ENCODE data around the gene KRT71.

The KRT71 gene

DNA sequence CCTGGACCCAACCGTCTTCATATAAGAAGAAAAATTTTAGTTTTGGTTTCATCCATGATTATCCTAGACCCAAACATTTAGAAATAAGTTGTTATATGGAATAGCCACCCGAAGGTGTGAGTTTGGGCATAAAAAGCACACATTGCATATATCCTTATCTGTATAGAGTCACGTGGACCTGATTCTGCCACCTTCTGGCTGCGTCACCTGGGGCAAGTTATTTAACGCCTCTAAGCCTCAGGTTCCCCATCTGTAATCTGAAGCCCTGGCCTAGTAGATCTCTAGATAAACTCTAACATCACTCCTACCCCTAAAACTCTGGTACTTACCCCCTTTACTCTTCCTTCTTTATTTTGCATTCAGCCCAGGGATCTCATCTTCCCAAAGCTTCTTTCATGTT lies 18.5 kb downstream of the KRT71 start:
- DNase-seq = no peak

DNA sequence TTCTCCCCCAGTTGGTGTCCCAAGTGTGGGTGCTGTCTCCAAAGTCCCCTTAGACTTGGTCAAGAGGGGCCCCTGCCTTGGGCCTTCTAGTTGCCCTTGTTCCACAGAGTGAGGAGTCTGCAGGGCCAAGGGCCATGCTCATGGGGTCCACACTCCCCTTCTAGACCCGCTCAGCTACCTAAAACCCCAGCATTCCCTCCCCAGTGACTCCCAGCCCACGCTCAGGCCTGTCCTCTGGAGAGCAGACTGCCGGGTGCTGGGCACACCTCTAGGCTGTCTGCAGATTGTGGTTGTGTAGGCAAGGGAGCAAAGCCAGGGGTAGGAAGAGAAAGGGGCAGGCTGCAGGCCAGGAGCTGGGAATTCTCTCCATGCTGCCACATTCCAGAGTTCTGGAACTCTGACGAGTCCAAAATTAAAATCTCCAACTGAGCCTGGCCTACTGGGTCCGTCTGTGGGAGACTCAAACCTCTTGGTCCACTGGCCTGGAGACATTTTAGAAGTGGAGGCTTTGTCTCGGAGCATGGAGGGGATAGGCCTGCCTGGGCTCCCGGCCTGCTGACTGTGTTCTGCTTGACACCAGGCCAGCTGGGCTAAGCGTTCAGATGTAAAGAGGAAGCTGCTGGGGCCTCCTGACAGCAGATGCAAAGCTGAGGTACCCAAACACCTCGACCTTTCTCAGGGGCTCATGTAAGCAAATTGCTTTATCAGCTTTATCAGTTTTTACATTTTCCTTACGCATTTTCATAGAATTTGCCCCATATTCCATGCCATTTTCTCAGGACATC lies 19.1 kb downstream of the KRT71 start:
- no peak for DNase-seq

DNA sequence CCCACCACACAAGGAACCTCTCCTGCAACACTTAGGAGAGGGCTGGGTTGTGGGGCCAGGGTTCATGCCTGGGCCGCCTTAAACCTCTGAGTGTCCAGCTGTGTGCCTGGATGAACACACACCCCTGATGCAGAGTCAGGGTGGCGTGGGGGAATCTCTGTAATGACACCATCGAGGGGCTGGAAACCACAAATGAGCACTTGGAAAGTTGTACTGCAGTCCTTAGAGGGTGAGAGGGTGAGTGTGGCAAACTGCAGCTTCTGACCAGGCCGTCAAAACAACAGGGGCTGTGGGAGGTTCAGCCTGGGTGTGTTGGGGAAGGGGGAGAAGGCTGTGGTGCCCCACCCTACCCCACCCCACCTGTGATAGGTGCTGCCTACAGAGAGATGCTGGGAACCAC lies 20.3 kb downstream of the KRT71 start:
- DNase-seq = no peak

DNA sequence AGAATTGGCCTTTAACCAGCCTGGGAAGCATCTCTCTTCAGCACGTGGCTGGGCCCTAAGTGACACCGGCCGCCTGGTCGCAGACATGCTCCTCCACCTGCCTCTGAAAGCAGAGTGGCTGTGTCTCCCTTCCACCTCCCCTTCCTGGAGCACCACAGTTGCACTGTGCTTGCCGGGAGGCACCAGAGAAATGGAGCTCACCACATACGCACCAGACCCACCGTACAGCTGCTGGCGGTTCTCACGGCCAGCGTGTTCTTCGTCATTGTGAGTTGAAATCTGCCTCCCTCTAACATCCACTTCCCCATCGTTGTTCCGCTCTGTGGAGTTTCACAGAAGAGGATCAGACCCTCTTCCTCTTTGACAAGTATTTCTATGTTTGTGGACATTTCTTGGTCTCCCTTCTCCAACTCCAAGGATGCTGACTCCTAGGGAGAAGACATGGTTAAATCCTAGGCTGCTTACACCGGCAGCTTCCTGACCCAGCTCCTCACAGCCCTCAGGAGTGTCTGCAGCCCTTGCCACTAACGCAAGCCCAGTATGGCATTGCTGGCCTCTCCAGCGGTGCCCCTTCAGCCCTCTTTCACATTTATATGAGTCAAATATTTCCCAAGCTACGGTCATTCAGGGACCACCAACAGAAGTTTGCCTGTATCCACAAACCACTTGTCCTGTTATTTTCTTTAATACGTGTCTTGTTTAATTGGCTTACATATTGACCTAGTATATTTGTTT lies 21.2 kb downstream of the KRT71 start:
- peak; percentile 3 for DNase-seq

DNA sequence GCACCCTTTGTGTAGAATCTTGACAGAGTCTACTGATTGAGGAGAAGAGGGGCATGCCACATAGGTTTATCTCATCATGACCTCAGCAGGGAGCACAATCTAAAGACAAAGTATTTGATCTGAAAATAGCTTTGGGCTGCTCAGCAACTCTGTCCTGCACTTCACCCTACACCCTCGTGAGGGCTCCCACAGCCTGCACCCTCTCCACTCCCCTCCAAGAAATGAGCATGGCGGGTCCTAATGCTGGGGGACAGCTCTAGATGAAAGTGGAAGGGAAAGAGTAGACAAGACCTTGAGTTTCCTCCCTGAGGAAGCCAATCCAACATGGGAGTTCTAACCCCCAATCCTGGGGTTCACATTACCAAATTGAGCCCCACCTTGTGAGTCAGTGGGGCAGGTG lies 22.0 kb downstream of the KRT71 start:
- DNase-seq = no peak

DNA sequence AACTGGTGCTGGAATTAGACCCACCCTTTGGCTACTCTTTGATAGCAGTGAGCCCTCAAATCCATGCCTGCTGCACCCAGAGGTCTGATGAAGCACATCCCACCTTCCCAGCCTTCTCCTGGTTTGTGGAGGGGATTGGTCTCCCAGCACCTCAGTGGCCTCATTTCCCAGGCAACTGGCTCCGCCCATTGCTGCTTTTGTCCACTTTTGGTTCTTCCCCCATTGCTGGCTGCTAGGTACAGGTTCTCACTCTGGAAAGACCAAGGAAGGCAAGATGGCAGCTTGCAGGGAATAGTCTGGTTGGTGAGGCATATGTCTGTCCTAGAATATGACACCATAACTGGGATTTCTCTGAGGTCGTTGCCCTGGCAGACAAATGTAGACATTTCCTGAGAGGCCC lies 22.6 kb downstream of the KRT71 start:
- no peak for DNase-seq

DNA sequence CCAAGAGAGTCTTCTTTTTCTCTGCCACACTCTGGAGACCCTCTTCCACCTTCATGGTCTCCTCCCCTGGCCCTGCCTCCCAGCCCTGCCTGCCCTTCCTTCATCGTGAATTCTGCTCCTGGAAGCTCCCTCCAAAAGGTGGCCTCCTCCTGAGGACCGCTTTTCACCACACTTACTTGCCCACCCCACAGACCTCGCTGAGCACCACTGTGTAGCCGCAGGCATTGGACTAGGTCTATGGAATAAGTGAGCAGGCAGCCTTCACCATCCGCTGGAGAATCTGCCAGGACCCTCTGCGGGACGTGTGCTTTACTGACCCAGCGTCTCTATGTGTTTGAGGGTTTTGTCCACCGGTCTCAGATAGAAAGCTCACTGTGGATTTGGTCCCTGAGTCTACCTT lies 23.1 kb downstream of the KRT71 start:
- DNase-seq = no peak

DNA sequence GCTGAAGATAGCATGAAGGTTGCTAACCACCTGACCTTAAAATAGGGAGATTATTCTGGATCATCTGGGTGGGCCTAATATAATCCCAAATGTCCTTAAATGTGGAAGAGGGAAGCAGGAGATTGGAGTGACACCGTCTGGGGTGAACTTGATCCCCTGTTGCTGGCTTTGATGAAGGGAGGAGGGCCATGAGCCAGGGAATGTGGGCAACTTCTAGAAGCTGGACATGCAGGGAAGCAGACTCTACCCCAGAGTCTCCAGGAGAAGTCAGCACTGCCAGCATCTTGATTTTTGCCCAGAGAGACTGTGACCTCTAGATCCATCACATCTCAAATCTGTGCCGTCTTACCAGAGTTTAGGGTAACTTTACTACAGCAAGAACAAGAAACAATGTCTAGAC lies 23.5 kb downstream of the KRT71 start:
- no peak for DNase-seq

DNA sequence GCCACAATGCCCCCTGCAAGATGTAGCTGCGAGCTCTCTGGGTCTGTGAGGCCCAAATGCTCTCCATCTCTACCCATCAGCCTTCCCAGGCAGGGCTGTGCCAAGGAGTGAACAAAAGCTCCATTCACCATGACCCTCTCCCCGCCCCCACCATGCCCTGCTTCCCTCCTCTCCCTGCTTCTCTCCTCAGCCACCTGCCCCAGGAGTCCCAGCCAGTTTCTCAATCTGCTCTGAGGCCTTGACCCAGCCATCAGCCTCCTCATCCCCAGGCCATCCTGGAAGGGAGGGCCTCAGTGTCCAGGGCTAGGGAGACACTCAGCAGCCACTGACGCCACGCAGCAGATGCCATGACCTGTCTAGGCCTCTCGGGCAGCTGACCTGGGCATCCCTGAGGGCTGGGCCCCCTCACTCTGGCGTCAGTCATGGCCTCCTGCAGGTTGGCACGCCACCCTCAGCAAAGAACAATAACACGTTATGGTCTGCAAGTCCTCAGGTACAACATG lies 24.3 kb downstream of the KRT71 start:
- DNase-seq = no peak

DNA sequence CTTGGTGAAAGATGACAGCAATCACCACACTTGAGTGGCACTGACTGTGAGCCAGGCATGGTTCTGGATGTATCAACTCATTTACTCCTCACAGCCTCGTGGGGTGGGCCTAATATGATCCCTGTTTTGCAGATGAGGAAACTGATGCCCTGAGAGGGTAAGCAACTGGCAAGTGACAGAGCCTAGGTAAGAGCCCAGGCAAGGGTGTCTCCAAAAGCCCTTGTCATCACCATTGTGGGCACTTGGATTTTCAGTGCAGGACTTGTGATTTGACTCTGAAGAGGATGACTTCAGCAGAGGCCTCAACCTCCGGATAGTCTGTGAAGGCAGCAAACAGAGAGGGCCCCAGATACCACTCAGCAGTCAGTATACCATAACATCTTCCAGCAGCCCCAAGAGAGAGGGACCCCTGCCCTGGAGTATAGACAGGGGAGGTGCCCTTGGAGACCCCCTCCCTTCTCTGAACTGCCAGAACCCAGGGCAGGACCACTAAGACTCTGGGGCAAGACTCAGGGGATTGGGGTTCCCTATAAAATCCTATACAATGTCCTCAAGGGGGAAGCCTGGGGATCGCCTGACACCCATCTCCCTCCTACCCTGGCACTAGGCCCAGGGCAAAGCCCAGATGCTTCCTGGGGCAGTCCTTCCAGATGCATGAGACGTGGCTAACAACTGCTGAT lies 25.7 kb downstream of the KRT71 start:
- no peak for DNase-seq

DNA sequence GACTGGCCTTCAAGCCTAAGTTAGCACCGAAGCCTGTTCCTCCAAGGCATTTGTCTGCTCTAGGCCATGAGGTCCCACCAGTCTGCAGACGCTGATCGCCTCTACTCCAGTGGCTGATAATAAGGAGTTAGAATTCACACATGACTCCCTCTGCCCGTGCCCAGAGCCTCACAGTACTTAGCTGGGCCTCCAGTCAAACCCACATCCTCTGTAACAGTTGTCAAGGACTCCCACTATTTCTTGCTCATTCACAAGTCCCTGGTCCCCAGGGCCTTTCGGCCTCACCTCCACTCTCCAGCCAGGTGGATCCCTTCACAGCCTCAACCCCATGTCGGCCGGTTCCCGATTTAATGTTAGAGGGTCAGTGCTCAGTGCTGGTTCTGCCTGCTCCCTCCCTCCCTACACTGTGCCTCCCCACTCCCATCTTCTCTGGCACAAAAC lies 26.4 kb downstream of the KRT71 start:
- peak; percentile 17 for DNase-seq

DNA sequence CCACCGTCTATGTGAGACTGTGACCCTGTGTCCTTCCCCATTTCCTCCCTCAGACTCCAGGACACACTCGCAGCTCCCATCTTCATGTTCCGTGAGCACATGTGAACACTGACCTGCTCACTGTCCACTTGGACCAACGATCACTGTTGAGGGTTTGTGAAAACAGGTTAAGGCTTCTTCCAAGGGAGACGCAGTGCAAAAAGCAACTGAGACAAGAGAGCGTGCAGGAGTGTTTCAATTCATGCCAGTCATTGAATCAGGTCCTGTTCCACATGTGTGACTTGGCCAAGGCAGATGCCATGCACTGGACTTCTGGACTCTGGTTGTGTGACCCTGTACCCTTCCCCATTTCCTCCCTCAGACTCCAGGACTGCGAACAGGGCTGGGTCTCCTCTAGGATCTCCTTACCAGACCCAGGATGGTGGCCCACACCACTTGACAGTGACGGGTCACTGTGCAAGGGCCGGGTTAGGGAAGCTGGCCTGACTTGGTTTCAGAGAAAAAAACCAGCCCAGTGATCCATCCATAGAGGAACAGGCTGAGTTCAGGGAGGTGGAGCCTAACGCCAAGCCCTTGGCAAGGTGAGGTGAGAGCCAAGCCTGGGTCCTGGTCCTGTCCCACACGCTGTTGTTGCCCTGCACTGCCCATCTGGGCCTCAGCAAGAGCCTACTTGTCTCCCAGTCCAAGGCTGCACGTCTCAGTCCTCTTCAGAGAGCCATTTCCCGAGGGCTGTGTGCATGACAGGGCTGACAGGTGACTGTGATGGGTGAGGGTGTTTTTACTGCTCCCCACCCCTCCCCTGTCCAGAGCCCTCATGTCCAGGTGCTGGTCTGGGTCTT lies 27.1 kb downstream of the KRT71 start:
- no peak for DNase-seq

DNA sequence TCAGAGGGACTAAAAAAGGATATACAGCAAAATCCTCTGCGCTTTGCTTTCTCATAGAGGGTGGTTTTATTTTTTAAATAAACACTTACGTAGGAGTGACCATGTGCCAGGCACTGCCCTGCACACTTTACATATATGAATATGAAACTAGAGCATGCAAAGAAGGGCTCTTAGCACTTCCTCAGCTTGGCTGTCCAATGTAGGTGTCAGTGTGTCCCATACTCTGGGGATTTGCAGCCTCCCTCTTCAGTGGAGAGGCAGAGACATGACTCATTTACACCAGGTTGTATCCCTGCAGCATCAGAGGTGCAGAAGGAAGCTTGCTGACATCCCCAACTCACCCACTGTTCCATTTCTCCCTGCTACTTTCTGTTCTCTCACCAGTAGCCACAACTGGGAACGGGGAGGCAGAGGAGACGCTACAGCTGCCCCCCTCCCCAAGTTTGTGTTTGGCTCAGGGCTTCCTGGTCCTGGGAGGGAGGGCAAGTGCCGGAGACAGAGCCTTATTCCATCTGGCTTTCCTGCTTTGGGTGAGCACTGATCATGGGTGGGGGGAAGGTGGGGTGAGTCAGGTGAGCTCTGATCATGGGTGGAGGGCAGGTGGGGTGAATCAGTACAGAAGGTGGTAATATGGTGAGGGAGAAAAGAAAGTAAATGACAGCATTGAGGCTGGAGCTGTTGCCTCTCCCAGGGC lies 27.9 kb downstream of the KRT71 start:
- no peak for DNase-seq

DNA sequence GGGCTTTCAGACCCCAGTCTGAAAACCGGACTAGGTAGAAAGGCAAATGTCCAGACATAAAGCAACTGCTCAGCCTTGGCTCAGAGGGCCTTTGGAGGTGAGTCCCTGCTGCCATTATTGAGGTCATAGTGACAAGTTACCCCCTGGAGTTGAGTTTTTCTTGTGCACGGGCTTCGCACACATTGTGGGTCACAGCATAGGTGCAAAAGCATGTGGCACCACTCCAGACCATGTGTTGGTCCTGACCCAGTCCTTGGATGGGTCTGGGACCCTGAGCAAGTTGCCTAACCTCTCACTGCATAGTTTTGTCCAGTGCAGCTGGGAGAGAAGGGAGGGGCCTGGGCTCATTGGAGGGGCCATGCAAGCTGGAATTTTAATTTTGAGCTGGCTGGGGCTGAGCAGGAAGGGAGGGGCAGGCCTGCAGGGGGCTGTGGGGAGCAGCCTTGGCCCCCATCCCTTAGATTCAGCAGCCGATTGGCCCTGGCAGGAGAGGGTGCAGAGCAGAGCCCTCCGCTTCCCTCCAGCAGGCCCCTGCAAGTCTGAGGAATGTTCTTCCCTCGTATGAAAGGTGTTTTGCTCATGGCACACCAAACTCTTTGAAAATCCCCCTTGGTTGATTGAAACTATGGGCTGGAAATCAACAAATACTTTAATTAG lies 28.6 kb downstream of the KRT71 start:
- DNase-seq = no peak

DNA sequence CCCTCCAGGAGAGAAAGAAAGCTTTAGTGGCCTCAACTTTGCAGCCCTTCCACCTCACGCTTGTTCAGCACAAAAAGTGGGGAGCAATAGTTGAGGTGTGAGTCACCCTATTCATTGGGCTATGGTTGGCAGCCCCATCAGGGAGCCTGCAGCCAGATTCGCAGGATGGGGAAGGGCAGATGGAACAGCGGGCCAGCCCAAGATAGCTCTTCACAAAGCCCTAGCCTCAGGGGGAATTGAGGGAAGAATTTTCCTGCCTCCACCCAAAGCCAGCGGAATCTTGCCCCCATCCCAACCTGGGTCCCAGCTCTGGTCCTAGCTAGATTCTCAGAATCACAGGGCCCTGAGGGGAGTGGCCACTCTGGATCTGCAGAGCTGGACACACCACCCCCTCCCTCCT lies 29.1 kb downstream of the KRT71 start:
- no peak for DNase-seq

DNA sequence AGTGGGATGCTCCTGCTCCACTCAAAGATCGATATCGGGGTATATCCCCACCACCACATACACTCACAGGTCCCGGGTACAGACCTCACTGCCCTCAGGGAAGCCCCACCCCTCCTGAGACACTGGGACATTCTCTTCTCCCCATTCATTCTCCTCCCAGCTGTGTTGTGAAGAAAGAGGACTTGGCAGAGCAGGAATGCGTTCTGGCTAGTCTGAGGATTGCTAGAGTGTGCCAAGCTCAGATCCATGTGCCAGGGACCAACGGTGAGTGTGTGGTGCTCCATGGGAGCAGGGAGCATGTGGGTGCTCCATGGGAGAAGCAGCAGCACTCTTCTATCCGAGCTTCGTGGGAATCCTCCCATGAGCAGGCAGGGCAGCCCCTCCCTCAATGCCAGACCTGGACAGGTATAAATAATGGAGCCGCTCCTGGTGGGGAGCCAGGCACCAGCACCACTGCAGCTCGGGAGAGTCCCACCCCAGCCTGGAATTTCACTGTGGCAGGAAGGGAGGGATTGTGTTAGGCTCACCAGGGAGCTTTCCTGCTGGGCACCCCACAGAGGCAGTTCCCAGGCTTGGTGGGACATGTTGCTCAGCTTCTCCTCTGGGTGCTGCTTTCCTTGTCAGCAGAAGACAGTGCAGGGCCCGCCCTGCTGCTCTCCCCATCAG lies 30.5 kb downstream of the KRT71 start:
- DNase-seq = no peak

DNA sequence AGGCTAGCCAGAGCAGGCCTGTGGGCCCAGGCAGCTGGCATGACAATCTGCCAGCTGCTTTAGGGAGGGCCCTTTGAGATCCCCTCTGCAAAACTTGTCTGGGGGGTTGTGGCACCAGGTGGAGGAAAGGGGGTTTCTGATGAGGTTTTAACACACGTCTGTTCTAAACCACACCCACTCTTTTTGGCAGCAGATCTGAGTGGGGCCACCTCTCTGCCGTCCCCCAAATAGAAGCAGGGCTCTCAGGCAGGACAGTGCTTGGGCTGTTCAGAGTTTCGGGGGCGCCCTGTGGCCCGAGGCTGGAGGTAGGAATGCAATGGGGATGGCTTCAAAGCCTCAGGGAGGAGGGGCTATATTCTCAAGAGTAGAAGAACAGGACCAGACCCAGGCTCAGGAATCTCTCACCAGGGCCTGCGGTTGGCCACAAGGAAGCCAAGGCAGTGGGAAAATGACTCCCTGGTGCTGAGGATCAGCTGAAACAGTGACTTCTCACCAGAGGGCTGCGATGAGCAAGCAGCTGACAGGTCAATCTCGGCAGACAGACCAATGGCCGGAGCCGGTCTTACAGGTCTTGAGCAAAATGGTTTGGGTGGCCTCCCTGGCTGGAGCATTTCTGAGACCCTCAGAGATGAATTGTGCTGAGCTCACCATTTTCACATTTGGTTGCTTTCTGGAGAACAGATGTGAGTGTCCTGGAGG lies 31.2 kb downstream of the KRT71 start:
- DNase-seq = no peak

DNA sequence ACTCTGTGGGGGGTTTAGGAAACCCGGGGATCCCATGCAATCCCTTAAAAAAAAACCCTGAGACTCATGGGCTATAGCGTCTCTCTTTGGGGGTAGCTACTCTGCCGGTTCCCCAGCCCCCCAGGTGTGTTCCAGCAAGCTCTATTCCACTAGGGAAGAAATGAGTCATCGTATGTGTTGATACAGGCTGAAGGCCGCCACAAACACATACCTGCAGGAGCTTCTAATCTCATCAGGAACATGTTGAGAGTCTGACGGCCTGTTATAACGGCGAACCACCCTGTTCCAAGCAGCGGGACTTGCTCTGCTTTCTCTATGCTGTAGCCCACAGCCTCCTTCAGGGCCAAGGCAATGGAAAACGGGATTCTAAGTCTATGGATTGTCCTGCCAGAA lies 31.8 kb downstream of the KRT71 start:
- no peak for DNase-seq

DNA sequence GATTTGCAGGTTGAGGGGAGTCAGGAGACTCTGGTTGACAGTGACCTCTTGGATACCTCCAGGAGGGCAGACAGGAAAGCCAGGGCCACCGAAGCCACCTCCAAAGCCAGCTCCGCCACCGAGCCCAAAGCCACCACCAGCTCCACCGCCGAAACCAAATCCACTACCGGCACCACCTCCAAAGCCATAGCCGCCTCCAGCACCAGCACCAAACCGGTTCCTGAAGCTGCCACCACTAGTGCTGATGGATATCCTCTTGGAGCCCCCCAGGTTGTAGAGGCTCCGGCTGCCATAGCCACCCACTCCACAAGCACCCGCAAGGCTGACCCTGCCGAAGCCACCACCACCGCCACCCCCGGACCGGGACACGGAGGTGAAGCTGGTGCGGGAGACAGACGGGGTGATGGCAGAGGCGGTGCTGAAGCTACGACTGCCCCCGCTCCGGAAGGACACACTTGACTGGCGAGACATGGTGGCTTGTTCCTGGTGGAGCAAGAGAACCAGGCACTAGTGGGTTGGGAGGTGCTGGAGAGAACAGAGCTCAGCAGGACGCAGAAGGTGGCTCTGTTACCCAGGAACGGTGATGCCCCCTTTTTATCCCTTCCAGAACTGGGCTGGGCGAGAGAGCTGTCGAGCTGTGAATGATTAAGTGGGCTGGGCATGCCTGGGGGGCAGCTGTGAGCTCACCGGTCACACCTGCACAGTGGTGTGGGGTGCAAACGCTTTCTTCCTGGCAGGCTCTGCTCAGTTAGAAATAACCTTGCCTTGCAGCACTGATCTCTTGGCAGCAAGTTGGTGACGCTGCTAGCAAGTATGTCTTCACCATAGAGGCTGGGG lies 32.9 kb downstream of the KRT71 start, which contains the start of gene KRT5:
Gene KRT5 (minus strand): TSS at position 569 of the 837 bp plus-strand sequence. CDS start 98 bp downstream, at position 471.
- DNase-seq = no peak
